HepG2 (cell line): Measurements from ENCODE around the gene TMEM240. TPM values are rescaled to one million over a fixed set of nuclear protein-coding genes. Genes with fewer than 3 reads are reported as not detected.

Source experiments
- ATAC-seq: fragments of 200-7000 bp; cut with Tn5 transposase; 3 replicates; pipeline ENCODE4 v1.9.1; 2020; ENCODE audit warnings: mild to moderate bottlenecking, moderate library complexity
- BruUV-seq: library from RNA; stranded (reverse); fragments of 400-500 nt; replicated peaks from 2 replicates; lab custom pipeline; 2021; lab: Mats Ljungman, UMichigan
- CTCF ChIA-PET: fragments of 300-600 bp; formaldehyde crosslinking; extraction: SDS; loops from one replicate; lab custom pipeline; 2021; ENCODE audit warnings: low total read pairs, inconsistent platforms, low intra/inter-chr PET ratio; lab: Yijun Ruan, JAX
- POLR2A ChIA-PET: fragments of 350-600 bp; sonication (Branson Sonifier 250); formaldehyde crosslinking; loops from one replicate; lab custom pipeline; 2020; ENCODE audit warnings: antibody characterized with exemption, inconsistent platforms; lab: Yijun Ruan, JAX
- DNase-seq: peaks from one replicate; pipeline ENCODE4 v3.0.0-alpha.2; 2015; ENCODE audit warnings: low spot score
- FAIRE-seq: peaks from 3 replicates; lab custom pipeline; 2011; peaks lifted over from hg19 to GRCh38; lab: Jason Lieb, UNC
- H2AFZ ChIP-seq: one replicate; pipeline ENCODE4 v1.6.1; 2011; ENCODE audit warnings: low read length, inconsistent platforms
- H3K27ac ChIP-seq: fragments of 300-600 bp; 3 replicates; pipeline ENCODE4 v1.8.0; 2011; ENCODE audit warnings: mixed run types, mild to moderate bottlenecking, mixed read lengths, low read length, inconsistent platforms; ENCODE audit not compliant: insufficient read depth; ENCODE audit errors: extremely low read length
- H3K27me3 ChIP-seq, 2 experiments: fragments of 200-600 bp in 1 of 2; 2 replicates in 1 of 2; 3 replicates in 1 of 2; pipeline versions ENCODE4 v1.6.0 to v1.8.0; 2011; ENCODE audit warnings: low read length in 2 of 2, mild to moderate bottlenecking in 2 of 2, moderate library complexity in 2 of 2, inconsistent platforms in 1 of 2; ENCODE audit not compliant: insufficient read depth in 2 of 2, control insufficient read depth in 1 of 2
- H3K36me3 ChIP-seq, 2 experiments: fragments of 200-600 bp in 1 of 2; replicated peaks in 1 of 2; 2 replicates in 1 of 2; 3 replicates in 1 of 2; pipeline versions ENCODE4 v1.5.1 to v1.8.0; 2011; ENCODE audit warnings: low read length in 2 of 2, inconsistent platforms in 1 of 2; ENCODE audit not compliant: insufficient read depth in 2 of 2, control insufficient read depth in 1 of 2
- H3K4me1 ChIP-seq: 2 replicates; pipeline ENCODE4 v1.5.1; 2012; ENCODE audit warnings: low read length, inconsistent platforms; ENCODE audit not compliant: insufficient read depth
- H3K4me2 ChIP-seq: 2 replicates; pipeline ENCODE4 v1.6.0; 2011; ENCODE audit warnings: low read depth, low read length, inconsistent platforms
- H3K4me3 ChIP-seq, 3 experiments: fragments of 200-600 bp in 1 of 3; sonication (generic), shearing (Covaris generic) in 1 of 3; replicated peaks in 1 of 3; 2 replicates each; pipeline ENCODE4 v1.5.1; 2011 to 2016; ENCODE audit warnings: low read length in 3 of 3, inconsistent platforms in 2 of 3, low read depth in 2 of 3, mild to moderate bottlenecking in 2 of 3, control low read depth in 1 of 3, mixed read lengths in 1 of 3; ENCODE audit not compliant: insufficient read depth in 1 of 3
- H3K79me2 ChIP-seq: one replicate; pipeline ENCODE4 v1.6.1; 2011; ENCODE audit warnings: low read length, inconsistent platforms; ENCODE audit not compliant: insufficient read depth
- H3K9ac ChIP-seq: 2 replicates; pipeline ENCODE4 v1.6.0; 2011; ENCODE audit warnings: mild to moderate bottlenecking, low read depth, low read length, inconsistent platforms; ENCODE audit not compliant: insufficient read depth
- H3K9me3 ChIP-seq: 2 replicates; pipeline ENCODE4 v1.5.1; 2012; ENCODE audit warnings: mild to moderate bottlenecking, low read length
- H4K20me1 ChIP-seq: 2 replicates; pipeline ENCODE4 v1.6.0; 2011; ENCODE audit warnings: inconsistent platforms, mild to moderate bottlenecking, low read length, moderate library complexity; ENCODE audit not compliant: insufficient read depth
- ARNT ChIP-seq: fragments of 450-650 bp; IDR thresholded peaks from 2 replicates; pipeline ENCODE4 v1.6.1; 2017
- ATM ChIP-seq: fragments of 450-650 bp; IDR thresholded peaks from 2 replicates; pipeline ENCODE4 v1.7.1; 2017; ENCODE audit warnings: mild to moderate bottlenecking, borderline replicate concordance
- FOXP1 ChIP-seq, 2 experiments: fragments of 450-650 bp in 1 of 2; IDR thresholded peaks; 2 replicates each; pipeline ENCODE4 v1.6.1; 2017 to 2018; ENCODE audit warnings: antibody characterized with exemption in 1 of 2
- GATA4 ChIP-seq: sonication (generic); IDR thresholded peaks from 2 replicates; pipeline ENCODE4 v1.6.1; 2016; ENCODE audit warnings: antibody characterized with exemption, low read depth, borderline replicate concordance
- HOXD1 ChIP-seq: sonication (generic); formaldehyde crosslinking; IDR thresholded peaks from 2 replicates; pipeline ENCODE4 v1.5.0; 2020; ENCODE audit warnings: missing genetic modification reagents
- KAT2B ChIP-seq: fragments of 150-350 bp; IDR thresholded peaks from 2 replicates; pipeline ENCODE4 v1.6.1; 2014; ENCODE audit warnings: low read depth, low read length, borderline replicate concordance
- RFX3 ChIP-seq: IDR thresholded peaks from 2 replicates; pipeline ENCODE4 v1.6.1; 2016; ENCODE audit warnings: missing biosample characterization, missing genetic modification reagents
- TCF7 ChIP-seq: sonication (generic); IDR thresholded peaks from 2 replicates; pipeline ENCODE4 v1.6.1; 2016; ENCODE audit warnings: antibody characterized with exemption, low read depth
- ZBTB26 ChIP-seq: IDR thresholded peaks from 2 replicates; pipeline ENCODE4 v1.6.1; 2016; ENCODE audit warnings: missing compliant biosample characterization, missing genetic modification reagents, borderline replicate concordance
- ZNF329 ChIP-seq: sonication (generic); formaldehyde crosslinking; IDR thresholded peaks from 2 replicates; pipeline ENCODE4 v1.9.0; 2021; ENCODE audit warnings: low read depth, mild to moderate bottlenecking, missing genetic modification reagents
- WGBS: methylation state at CpG from one replicate; pipeline ENCODE4 v1.1.6; 2017; ENCODE audit warnings: low lambda C conversion rate; 5-methylcytosine and 5-hydroxymethylcytosine counted together
- in situ Hi-C: cut with HindIII; loops from 2 replicates; pipeline ENCODE4 v1.10.0; 2017; ENCODE audit warnings: low pct_unique_long_range_greater_than_20kb; ENCODE audit not compliant: extremely low pct_ligation_motif_present
- intact Hi-C: fragments of 100-400 bp; cut with micrococcal nuclease; formaldehyde crosslinking; loops from one replicate; pipeline ENCODE4 v1.10.0; 2022; ENCODE audit not compliant: unreplicated experiment
- polyA plus RNA-seq, 8 experiments: library from polyadenylated mRNA; depleted of rRNA in 3 of 8; stranded (reverse) in 7 of 8; unstranded in 1 of 8; fragments of >200 nt; fragmentation: Illumina TruSeq in 4 of 8; extraction: Trizol in 4 of 8; gene quantifications; 2 replicates each; pipeline versions ENCODE4 v1.2.1 to v1.2.3, GENCODE V29; 2011 to 2016; ENCODE audit warnings: low read depth in 4 of 8, missing spikeins in 1 of 8, mixed read lengths in 1 of 8; ENCODE audit not compliant: insufficient read depth in 1 of 8
- total RNA-seq, 5 experiments: library from RNA; depleted of rRNA; stranded (reverse); fragments of >200 nt; fragmentation: Illumina TruSeq; extraction: Trizol; gene quantifications; 2 replicates each; pipeline ENCODE4 v1.2.3, GENCODE V29; 2016; ENCODE audit warnings: low read depth in 1 of 5
- TF ChIP-seq, protein P1 (sequence below): sonication (generic); formaldehyde crosslinking; IDR thresholded peaks from one replicate; pipeline ENCODE4 v1.5.1; 2020; ENCODE audit warnings: mild to moderate bottlenecking, missing genetic modification reagents; ENCODE audit errors: not compliant biosample characterization

Gene TMEM240
- total and polyA plus RNA-seq, 2 of the 13 experiments (the other 11 are each of a cell fraction or from before 2014, with no cell fraction given): 0.17 TPM; not detected in 1

DNA sequence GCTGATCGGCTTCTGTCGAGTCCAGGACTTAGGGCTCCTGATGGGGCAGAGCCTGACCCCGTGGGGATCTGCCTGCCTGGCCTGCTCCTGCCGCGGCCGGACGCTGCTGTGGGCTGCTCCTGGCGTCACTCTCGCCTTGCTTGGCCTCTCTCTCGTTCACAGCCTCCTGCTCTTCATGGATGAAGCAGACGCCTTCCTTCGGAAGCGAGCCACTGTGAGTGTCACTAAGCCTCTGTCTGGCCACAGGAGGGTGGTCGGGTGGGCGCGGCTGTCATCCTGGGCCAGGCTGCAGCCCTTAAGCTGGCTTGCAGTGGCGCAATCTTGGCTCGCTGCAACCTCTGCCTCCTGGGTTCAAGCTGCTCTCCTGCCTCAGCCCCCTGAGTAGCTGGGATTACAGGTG lies 52.7 kb downstream of the TMEM240 start:
- ChIA-PET POLR2A (no interaction called here), CTCF (no interaction called here)
- no peaks in the 10 kb centered on the region for H3K4me1 ChIP-seq
- H3K27me3 ChIP-seq: no peaks in the 10 kb centered on the region; a peak in 1 of 5 replicates
- in situ Hi-C loops (no loop called here), intact Hi-C loops (no loop called here)
- no peak for FAIRE-seq
- no peak overlapping the region for H3K4me3 ChIP-seq
- BruUV-seq: no TSS peak
- no peak overlapping the region for H3K27ac ChIP-seq
- DNase-seq: no peak
- 98% methylated on average over 11 of the region's 18 CpGs for WGBS
- H3K4me2 ChIP-seq: no peak overlapping the region
- no peaks in the 10 kb centered on the region for H3K79me2 ChIP-seq
- H3K36me3 ChIP-seq: peaks cover 31 to 55% of the 10 kb centered on the region in 2 experiments
- no peak for ATAC-seq
- H4K20me1 ChIP-seq: no peaks in the 10 kb centered on the region
- no peaks in the 10 kb centered on the region for H3K9me3 ChIP-seq
- no peak overlapping the region for H3K9ac ChIP-seq
- TF ChIP-seq TCF7: no peak
- TF ChIP-seq, protein P1, sequence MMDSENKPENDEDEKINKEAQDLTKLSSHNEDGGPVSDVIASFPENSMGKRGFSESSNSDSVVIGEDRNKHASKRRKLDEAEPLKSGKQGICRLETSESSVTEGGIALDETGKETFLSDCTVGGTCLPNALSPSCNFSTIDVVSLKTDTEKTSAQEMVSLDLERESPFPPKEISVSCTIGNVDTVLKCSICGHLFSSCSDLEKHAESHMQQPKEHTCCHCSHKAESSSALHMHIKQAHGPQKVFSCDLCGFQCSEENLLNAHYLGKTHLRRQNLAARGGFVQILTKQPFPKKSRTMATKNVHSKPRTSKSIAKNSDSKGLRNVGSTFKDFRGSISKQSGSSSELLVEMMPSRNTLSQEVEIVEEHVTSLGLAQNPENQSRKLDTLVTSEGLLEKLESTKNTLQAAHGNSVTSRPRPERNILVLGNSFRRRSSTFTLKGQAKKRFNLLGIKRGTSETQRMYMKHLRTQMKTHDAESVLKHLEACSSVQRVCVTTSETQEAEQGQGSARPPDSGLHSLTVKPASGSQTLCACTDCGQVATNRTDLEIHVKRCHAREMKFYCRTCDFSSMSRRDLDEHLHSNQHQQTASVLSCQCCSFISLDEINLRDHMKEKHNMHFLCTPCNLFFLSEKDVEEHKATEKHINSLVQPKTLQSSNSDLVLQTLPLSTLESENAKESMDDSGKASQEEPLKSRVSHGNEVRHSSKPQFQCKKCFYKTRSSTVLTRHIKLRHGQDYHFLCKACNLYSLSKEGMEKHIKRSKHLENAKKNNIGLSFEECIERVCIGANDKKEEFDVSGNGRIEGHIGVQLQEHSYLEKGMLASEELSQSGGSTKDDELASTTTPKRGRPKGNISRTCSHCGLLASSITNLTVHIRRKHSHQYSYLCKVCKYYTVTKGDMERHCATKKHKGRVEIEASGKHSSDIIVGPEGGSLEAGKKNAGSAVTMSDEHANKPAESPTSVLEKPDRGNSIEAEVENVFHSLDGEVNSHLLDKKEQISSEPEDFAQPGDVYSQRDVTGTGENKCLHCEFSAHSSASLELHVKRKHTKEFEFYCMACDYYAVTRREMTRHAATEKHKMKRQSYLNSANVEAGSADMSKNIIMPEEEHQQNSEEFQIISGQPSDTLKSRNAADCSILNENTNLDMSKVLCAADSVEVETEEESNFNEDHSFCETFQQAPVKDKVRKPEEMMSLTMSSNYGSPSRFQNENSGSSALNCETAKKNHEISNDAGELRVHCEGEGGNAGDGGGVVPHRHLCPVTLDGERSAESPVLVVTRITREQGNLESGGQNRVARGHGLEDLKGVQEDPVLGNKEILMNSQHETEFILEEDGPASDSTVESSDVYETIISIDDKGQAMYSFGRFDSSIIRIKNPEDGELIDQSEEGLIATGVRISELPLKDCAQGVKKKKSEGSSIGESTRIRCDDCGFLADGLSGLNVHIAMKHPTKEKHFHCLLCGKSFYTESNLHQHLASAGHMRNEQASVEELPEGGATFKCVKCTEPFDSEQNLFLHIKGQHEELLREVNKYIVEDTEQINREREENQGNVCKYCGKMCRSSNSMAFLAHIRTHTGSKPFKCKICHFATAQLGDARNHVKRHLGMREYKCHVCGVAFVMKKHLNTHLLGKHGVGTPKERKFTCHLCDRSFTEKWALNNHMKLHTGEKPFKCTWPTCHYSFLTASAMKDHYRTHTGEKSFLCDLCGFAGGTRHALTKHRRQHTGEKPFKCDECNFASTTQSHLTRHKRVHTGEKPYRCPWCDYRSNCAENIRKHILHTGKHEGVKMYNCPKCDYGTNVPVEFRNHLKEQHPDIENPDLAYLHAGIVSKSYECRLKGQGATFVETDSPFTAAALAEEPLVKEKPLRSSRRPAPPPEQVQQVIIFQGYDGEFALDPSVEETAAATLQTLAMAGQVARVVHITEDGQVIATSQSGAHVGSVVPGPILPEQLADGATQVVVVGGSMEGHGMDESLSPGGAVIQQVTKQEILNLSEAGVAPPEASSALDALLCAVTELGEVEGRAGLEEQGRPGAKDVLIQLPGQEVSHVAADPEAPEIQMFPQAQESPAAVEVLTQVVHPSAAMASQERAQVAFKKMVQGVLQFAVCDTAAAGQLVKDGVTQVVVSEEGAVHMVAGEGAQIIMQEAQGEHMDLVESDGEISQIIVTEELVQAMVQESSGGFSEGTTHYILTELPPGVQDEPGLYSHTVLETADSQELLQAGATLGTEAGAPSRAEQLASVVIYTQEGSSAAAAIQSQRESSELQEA (CRISPR knock-in tag): no peak
- no peak for TF ChIP-seq HOXD1
- no peak for TF ChIP-seq FOXP1 (IDR thresholded peaks at IDR 0.05)
- TF ChIP-seq FOXP1 (CRISPR knock-in tag; IDR thresholded peaks at IDR 0.05): no peak
- no peak for TF ChIP-seq GATA4
- no peak for TF ChIP-seq ZNF329 (CRISPR knock-in tag)
- no peak for TF ChIP-seq ZBTB26
- no peak for TF ChIP-seq ARNT
- no peak for TF ChIP-seq KAT2B
- no peak for TF ChIP-seq RFX3
- no peak for TF ChIP-seq ATM
- H2AFZ ChIP-seq: no peak overlapping the region
